ENCODE measurements around the gene CLCNKA. TPM values are rescaled to one million over a fixed set of nuclear protein-coding genes. Genes with fewer than 3 reads are reported as not detected.

The CLCNKA gene
- total RNA-seq, 1 experiment from 2014 or later: 1.5 TPM

DNA sequence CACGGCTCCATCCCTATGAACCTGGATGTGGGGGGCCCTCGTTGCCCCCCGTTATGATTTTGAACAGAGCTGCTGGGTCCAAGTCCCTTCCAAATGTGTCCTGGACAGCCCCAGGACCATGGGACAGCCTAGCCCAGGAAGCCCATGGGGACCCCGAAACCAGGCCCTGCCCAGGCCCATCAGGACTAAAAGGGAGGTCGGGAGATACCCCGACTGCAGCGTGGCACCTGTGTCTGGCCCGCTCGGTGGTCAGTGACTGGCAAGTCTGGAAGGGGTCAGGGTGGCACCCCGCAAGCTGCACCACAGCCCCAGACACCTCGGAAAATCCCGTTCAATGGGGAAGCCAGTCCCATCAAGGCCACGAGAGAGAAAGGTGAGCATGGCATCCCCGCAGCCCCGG lies 28.2 kb upstream of the CLCNKA start (continued):
- TF ChIP-seq ATF3 (CRISPR knock-in tag; conservative IDR thresholded peaks at IDR 0.05) (no peak), ERG (CRISPR knock-in tag; IDR thresholded peaks at IDR 0.05) (no peak), STAT6 (CRISPR knock-in tag; conservative IDR thresholded peaks at IDR 0.05; ENCODE audit: low read depth) (no peak)
- TF ChIP-seq, protein P1, sequence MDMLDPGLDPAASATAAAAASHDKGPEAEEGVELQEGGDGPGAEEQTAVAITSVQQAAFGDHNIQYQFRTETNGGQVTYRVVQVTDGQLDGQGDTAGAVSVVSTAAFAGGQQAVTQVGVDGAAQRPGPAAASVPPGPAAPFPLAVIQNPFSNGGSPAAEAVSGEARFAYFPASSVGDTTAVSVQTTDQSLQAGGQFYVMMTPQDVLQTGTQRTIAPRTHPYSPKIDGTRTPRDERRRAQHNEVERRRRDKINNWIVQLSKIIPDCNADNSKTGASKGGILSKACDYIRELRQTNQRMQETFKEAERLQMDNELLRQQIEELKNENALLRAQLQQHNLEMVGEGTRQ (CRISPR knock-in tag; IDR thresholded peaks at IDR 0.05): no peak
- TF ChIP-seq, protein P2, sequence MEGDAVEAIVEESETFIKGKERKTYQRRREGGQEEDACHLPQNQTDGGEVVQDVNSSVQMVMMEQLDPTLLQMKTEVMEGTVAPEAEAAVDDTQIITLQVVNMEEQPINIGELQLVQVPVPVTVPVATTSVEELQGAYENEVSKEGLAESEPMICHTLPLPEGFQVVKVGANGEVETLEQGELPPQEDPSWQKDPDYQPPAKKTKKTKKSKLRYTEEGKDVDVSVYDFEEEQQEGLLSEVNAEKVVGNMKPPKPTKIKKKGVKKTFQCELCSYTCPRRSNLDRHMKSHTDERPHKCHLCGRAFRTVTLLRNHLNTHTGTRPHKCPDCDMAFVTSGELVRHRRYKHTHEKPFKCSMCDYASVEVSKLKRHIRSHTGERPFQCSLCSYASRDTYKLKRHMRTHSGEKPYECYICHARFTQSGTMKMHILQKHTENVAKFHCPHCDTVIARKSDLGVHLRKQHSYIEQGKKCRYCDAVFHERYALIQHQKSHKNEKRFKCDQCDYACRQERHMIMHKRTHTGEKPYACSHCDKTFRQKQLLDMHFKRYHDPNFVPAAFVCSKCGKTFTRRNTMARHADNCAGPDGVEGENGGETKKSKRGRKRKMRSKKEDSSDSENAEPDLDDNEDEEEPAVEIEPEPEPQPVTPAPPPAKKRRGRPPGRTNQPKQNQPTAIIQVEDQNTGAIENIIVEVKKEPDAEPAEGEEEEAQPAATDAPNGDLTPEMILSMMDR (IDR thresholded peaks at IDR 0.05): no peak
- TF ChIP-seq, protein P3, sequence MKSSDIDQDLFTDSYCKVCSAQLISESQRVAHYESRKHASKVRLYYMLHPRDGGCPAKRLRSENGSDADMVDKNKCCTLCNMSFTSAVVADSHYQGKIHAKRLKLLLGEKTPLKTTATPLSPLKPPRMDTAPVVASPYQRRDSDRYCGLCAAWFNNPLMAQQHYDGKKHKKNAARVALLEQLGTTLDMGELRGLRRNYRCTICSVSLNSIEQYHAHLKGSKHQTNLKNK (CRISPR knock-in tag; IDR thresholded peaks at IDR 0.05): no peak

GRCh38 chr1:15994081-15994480 lies 27.8 kb upstream of the CLCNKA start:
- CTCF ChIA-PET: interaction anchor here (1.0 to 2.8 kb wide), 7 partner anchors 10 to 202 kb away, joined by 3 to 18 read pairs (median 4); partner anchors contain the start of genes SRARP and ZBTB17
- Mint-ChIP-seq H3K4me3 (no peak overlapping the region), H3K4me1 (no peaks in the 10 kb centered on the region), H3K9me3 (no peaks in the 10 kb centered on the region), H3K27me3 (ENCODE audit: low read depth) (peaks cover 4% of the 10 kb centered on the region; the same call in 1 of the 2 replicates), H3K36me3 (no peaks in the 10 kb centered on the region), H3K27ac (no peak overlapping the region)
- DNase-seq (ENCODE audit: low spot score) (no peak), ATAC-seq (no peak)
- TF ChIP-seq PRRX2 (CRISPR knock-in tag; IDR thresholded peaks at IDR 0.05) (no peak), ATF3 (CRISPR knock-in tag; conservative IDR thresholded peaks at IDR 0.05) (no peak)
- TF ChIP-seq, protein P3 (CRISPR knock-in tag; IDR thresholded peaks at IDR 0.05): no peak
- POLR2A ChIA-PET: no interaction called here

DNA sequence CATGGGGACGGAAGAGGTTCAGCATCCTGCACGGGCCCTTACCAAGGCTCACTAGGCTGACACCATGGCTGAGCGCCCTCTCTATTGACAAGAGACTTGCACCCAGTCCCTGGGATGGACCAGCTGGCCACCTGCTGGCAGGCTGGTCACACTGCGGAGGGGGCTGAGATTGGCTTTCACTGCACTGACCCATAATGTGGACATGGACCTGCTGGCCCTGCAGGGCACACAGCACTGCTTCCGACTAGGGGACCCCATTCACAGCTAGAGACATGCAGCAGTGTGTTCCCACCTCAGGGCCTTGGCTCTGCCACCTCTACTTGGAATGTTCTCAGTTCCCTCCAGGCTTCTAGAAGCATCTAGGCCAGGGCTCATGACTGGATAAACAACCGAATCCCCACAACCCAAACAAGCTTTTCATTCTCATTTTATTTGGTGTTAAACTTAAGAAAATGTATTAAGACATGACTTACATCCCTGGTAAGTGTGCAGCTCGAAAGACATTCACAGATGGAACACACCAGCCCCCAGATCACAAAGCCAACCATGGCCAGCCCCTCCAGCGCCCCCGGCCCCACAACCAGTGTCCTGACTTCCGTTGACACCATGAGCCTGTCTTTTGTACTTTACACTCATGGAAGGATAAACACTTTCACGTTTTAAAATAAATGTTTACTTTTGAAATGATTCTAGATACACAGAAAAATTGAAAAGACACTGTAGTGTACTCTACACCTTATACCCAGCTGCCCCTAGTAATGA lies 27.1 kb upstream of the CLCNKA start:
- Mint-ChIP-seq H3K27ac (no peak overlapping the region), H3K4me3 (no peak overlapping the region), H3K4me1 (no peaks in the 10 kb centered on the region), H3K9me3 (no peaks in the 10 kb centered on the region), H3K36me3 (no peaks in the 10 kb centered on the region), H3K27me3 (ENCODE audit: low read depth) (peaks cover 4% of the 10 kb centered on the region; the same call in 1 of the 2 replicates)
- peak; percentile 60 for DNase-seq (ENCODE audit: low spot score)
- TF ChIP-seq ZBTB21 (CRISPR knock-in tag; IDR thresholded peaks at IDR 0.05; ENCODE audit: borderline replicate concordance) (no peak), ZNF138 (CRISPR knock-in tag; conservative IDR thresholded peaks at IDR 0.05) (no peak), ZNF121 (CRISPR knock-in tag; IDR thresholded peaks at IDR 0.05) (peak; percentile 92), STAT6 (CRISPR knock-in tag; conservative IDR thresholded peaks at IDR 0.05; ENCODE audit: low read depth) (no peak), CREM (CRISPR knock-in tag; IDR thresholded peaks at IDR 0.05) (no peak)
- TF ChIP-seq, protein P4, sequence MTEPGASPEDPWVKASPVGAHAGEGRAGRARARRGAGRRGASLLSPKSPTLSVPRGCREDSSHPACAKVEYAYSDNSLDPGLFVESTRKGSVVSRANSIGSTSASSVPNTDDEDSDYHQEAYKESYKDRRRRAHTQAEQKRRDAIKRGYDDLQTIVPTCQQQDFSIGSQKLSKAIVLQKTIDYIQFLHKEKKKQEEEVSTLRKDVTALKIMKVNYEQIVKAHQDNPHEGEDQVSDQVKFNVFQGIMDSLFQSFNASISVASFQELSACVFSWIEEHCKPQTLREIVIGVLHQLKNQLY (CRISPR knock-in tag; IDR thresholded peaks at IDR 0.05): no peak
- TF ChIP-seq, protein P2 (IDR thresholded peaks at IDR 0.05): peak; percentile 38
- CTCF ChIA-PET: interaction anchor here (0.6 to 2.8 kb wide), 11 partner anchors 9 to 630 kb away, joined by 3 to 18 read pairs (median 4); partner anchors contain the start of genes FAM131C, SRARP and ZBTB17
- POLR2A ChIA-PET: interaction anchor here (0.9 kb wide), 1 partner anchor 179 kb away, joined by 3 read pairs; no protein-coding TSS in a partner anchor
- peak; percentile 85 for ATAC-seq
